PC-9 (cell line): ENCODE data around the gene KIF26A.

Source experiments
- CTCF ChIP-seq: fragments of 200-600 bp; sonication (generic); conservative IDR thresholded peaks from 2 replicates; pipeline ENCODE4 v1.6.1; 2017; ENCODE audit warnings: mixed run types, antibody characterized with exemption, mild to moderate bottlenecking, moderate library complexity
- EZH2 ChIP-seq: fragments of 200-600 bp; sonication (generic); IDR thresholded peaks from 2 replicates; pipeline ENCODE4 v1.8.0; 2017; ENCODE audit warnings: antibody characterized with exemption, low read depth

DNA sequence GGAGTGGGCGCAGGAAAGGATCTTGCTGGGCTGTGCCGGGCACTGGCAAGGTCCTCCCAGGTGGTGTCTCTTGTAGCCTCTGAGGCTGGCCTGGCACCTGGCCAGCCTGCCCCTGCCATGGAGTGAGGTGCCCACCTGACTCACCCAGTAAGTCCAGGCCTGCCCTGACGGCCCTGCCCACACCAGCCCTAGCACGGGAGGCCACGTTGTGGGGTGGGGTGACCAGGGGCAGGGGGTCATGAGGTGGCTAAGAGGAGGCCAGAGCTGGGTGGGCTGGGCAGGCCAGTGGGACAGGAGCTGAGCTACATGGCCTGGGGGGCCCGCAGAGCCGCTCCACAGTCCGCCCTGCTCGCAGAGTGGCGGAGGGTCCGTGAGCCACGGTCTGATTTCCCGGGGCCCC is 45.4 kb downstream of the KIF26A start:
- TF ChIP-seq CTCF (no peak), EZH2 (no peak)
